H9 (cell line): ENCODE results near the gene VWA1. TPM values are rescaled to one million over a fixed set of nuclear protein-coding genes. Genes with fewer than 3 reads are reported as not detected.

Experiments used
- DNase-seq: peaks from one replicate; pipeline ENCODE4 v3.0.0-alpha.2; 2017
- H2AFZ ChIP-seq: one replicate; pipeline ENCODE4 v1.6.1; 2013; ENCODE audit warnings: mild to moderate bottlenecking, low read length, control low read depth, moderate library complexity
- H2AK5ac ChIP-seq: 2 replicates; pipeline ENCODE4 v1.6.1; 2013; ENCODE audit warnings: low read length, control low read depth, mixed read lengths; ENCODE audit not compliant: insufficient read length
- H2BK120ac ChIP-seq: one replicate; pipeline ENCODE4 v1.6.1; 2013; ENCODE audit warnings: low read depth, mild to moderate bottlenecking, low read length, control low read depth, inconsistent platforms; ENCODE audit not compliant: poor library complexity, severe bottlenecking
- H2BK12ac ChIP-seq: 2 replicates; pipeline ENCODE4 v1.6.1; 2013; ENCODE audit warnings: low read length, control low read depth, mixed read lengths, low read depth; ENCODE audit not compliant: insufficient read length
- H2BK15ac ChIP-seq: 2 replicates; pipeline ENCODE4 v1.6.1; 2013; ENCODE audit warnings: low read depth, low read length, control low read depth
- H2BK20ac ChIP-seq: one replicate; pipeline ENCODE4 v1.6.1; 2013; ENCODE audit warnings: low read depth, mild to moderate bottlenecking, low read length, control low read depth, inconsistent platforms; ENCODE audit not compliant: poor library complexity, severe bottlenecking
- H2BK5ac ChIP-seq: 2 replicates; pipeline ENCODE4 v1.6.1; 2013; ENCODE audit warnings: low read length, control low read depth, mixed read lengths; ENCODE audit not compliant: insufficient read length
- H3K14ac ChIP-seq: 2 replicates; pipeline ENCODE4 v1.6.1; 2013; ENCODE audit warnings: low read length, control low read depth; ENCODE audit not compliant: insufficient read depth
- H3K18ac ChIP-seq: 2 replicates; pipeline ENCODE4 v1.6.1; 2013; ENCODE audit warnings: low read depth, mild to moderate bottlenecking, mixed read lengths, low read length, control low read depth; ENCODE audit not compliant: insufficient read length
- H3K23ac ChIP-seq: 2 replicates; pipeline ENCODE4 v1.6.1; 2013; ENCODE audit warnings: low read length, control low read depth, mixed read lengths, low read depth; ENCODE audit not compliant: insufficient read length
- H3K23me2 ChIP-seq: 2 replicates; pipeline ENCODE4 v1.6.1; 2013; ENCODE audit warnings: low read depth, mild to moderate bottlenecking, mixed read lengths, low read length, control low read depth; ENCODE audit not compliant: insufficient read length, poor library complexity, severe bottlenecking
- H3K27ac ChIP-seq: 2 replicates; pipeline ENCODE4 v1.5.1; 2013; ENCODE audit warnings: low read length, control low read depth, mixed read lengths, low read depth; ENCODE audit not compliant: insufficient read length
- H3K27me3 ChIP-seq: 2 replicates; pipeline ENCODE4 v1.6.1; 2013; ENCODE audit warnings: low read length, control low read depth, inconsistent platforms; ENCODE audit not compliant: insufficient read depth
- H3K4ac ChIP-seq: 2 replicates; pipeline ENCODE4 v1.6.1; 2013; ENCODE audit warnings: low read depth, mild to moderate bottlenecking, control low read depth, inconsistent platforms, low read length, moderate library complexity
- H3K4me1 ChIP-seq: 2 replicates; pipeline ENCODE4 v1.6.1; 2013; ENCODE audit warnings: low read length, control low read depth, inconsistent platforms; ENCODE audit not compliant: insufficient read depth
- H3K4me2 ChIP-seq: 2 replicates; pipeline ENCODE4 v1.6.1; 2013; ENCODE audit warnings: low read length, control low read depth, mixed read lengths; ENCODE audit not compliant: insufficient read length, insufficient read depth
- H3K56ac ChIP-seq: 2 replicates; pipeline ENCODE4 v1.6.1; 2013; ENCODE audit warnings: low read depth, mild to moderate bottlenecking, mixed read lengths, low read length, control low read depth; ENCODE audit not compliant: insufficient read length
- H3K79me1 ChIP-seq: 2 replicates; pipeline ENCODE4 v1.6.1; 2013; ENCODE audit warnings: low read depth, mild to moderate bottlenecking, moderate library complexity, low read length, control low read depth, inconsistent platforms; ENCODE audit not compliant: insufficient read depth, poor library complexity, severe bottlenecking
- H3K79me2 ChIP-seq: 2 replicates; pipeline ENCODE4 v1.6.1; 2013; ENCODE audit warnings: low read length, control low read depth, inconsistent platforms; ENCODE audit not compliant: insufficient read depth
- H3K9ac ChIP-seq: 2 replicates; pipeline ENCODE4 v1.6.1; 2013; ENCODE audit warnings: low read length, control low read depth, mixed read lengths; ENCODE audit not compliant: insufficient read length; ENCODE audit errors: extremely low read depth
- H3K9me3 ChIP-seq: one replicate; pipeline ENCODE4 v1.6.1; 2013; ENCODE audit warnings: low read depth, low read length, inconsistent platforms; ENCODE audit not compliant: control insufficient read depth
- H3T11ph ChIP-seq: one replicate; pipeline ENCODE4 v1.6.1; 2013; ENCODE audit warnings: mild to moderate bottlenecking, low read length, control low read depth, inconsistent platforms
- H4K20me1 ChIP-seq: one replicate; pipeline ENCODE4 v1.6.1; 2013; ENCODE audit not compliant: control insufficient read depth, insufficient read length, insufficient read depth
- H4K5ac ChIP-seq: 2 replicates; pipeline ENCODE4 v1.6.1; 2013; ENCODE audit warnings: low read depth, mild to moderate bottlenecking, mixed read lengths, low read length, control low read depth; ENCODE audit not compliant: insufficient read length
- H4K8ac ChIP-seq: replicated peaks from 2 replicates; pipeline ENCODE4 v1.6.1; 2013; ENCODE audit warnings: low read length, control low read depth, mixed read lengths, low read depth; ENCODE audit not compliant: insufficient read length
- H4K91ac ChIP-seq: 2 replicates; pipeline ENCODE4 v1.6.1; 2013; ENCODE audit warnings: low read depth, mild to moderate bottlenecking, moderate library complexity, mixed read lengths, low read length, control low read depth; ENCODE audit not compliant: insufficient read length
- H3K27ac Mint-ChIP-seq, 3 experiments: 2 replicates in 2 of 3; 3 replicates in 1 of 3; pipeline ENCODE4 v1.8.0; 2020 to 2021; ENCODE audit warnings: mixed read lengths in 3 of 3, mild to moderate bottlenecking in 1 of 3, moderate library complexity in 1 of 3
- H3K27me3 Mint-ChIP-seq: 2 replicates; pipeline ENCODE4 v1.8.0; 2021; ENCODE audit warnings: low read depth, mild to moderate bottlenecking, moderate library complexity, mixed read lengths
- H3K36me3 Mint-ChIP-seq, 3 experiments: 2 replicates in 2 of 3; 3 replicates in 1 of 3; pipeline ENCODE4 v1.8.0; 2020 to 2021; ENCODE audit warnings: low read depth in 3 of 3, mixed read lengths in 3 of 3; ENCODE audit not compliant: insufficient read depth in 1 of 3
- H3K4me1 Mint-ChIP-seq, 2 experiments: 2 replicates each; pipeline ENCODE4 v1.8.0; 2020; ENCODE audit warnings: mixed read lengths in 2 of 2
- H3K4me3 Mint-ChIP-seq, 2 experiments: 2 replicates in 1 of 2; 3 replicates in 1 of 2; pipeline ENCODE4 v1.8.0; 2020 to 2021; ENCODE audit warnings: mild to moderate bottlenecking in 2 of 2, mixed read lengths in 2 of 2, moderate library complexity in 1 of 2
- H3K9me3 Mint-ChIP-seq, 2 experiments: 2 replicates in 1 of 2; 3 replicates in 1 of 2; pipeline ENCODE4 v1.8.0; 2020; ENCODE audit warnings: mild to moderate bottlenecking in 2 of 2, mixed read lengths in 2 of 2, moderate library complexity in 1 of 2
- CTCF ChIP-seq: fragments of 200-600 bp; sonication (generic); conservative IDR thresholded peaks from 3 replicates; pipeline ENCODE4 v1.8.0; 2021; ENCODE audit warnings: antibody characterized with exemption, mild to moderate bottlenecking
- WGBS: extraction: QIAGEN DNeasy Blood & Tissue Kit; methylation state at CpG from one replicate; pipeline ENCODE4 v1.1.7; 2013; ENCODE audit warnings: missing lambda C conversion rate, low lambda C conversion rate, mixed read lengths; ENCODE audit not compliant: insufficient read length; ENCODE audit errors: extremely low coverage; 5-methylcytosine and 5-hydroxymethylcytosine counted together
- total RNA-seq: library from RNA; stranded (reverse); gene quantifications from 2 replicates; pipeline ENCODE4 v1.2.1, GENCODE V29; 2021

VWA1 gene
- total RNA-seq, 1 experiment from 2014 or later, result 57.1 TPM

DNA sequence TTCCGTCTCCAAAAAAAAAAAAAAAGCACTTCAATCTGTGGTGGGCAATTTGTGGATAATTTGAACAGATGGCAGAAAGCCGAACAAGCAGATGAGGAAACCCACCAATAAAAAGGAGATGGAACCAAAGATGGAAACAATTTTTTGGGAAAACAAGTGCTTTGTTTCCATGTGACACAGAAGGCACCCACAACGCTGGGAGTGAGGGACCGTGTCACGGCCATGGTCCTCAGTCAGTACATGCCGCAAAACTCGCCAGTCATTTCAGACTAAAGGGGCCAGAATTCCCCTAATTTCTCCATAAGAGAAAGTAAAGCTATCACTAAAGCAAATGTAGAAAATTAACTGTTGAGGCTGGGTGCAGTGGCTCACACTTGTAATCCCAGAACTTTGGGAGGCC is 41.4 kb upstream of the VWA1 start:
- Histone ChIP-seq H2BK20ac (no peak overlapping the region), H3K14ac (no peak overlapping the region), H2AK5ac (no peak overlapping the region), H2BK15ac (no peak overlapping the region), H2BK12ac (no peak overlapping the region), H4K8ac (no peak overlapping the region), H3K27ac (no peak overlapping the region), H2BK5ac (no peak overlapping the region), H4K20me1 (no peaks in the 10 kb centered on the region), H2AFZ (no peak overlapping the region), H3K9ac (no peak overlapping the region), H3T11ph (no peak overlapping the region), H3K79me2 (peaks cover 8% of the 10 kb centered on the region; the same call in 1 of the 2 replicates), H3K79me1 (peaks cover 12% of the 10 kb centered on the region), H3K56ac (no peak overlapping the region), H3K4ac (no peak overlapping the region), H4K5ac (no peak overlapping the region), H3K9me3 (no peaks in the 10 kb centered on the region), H4K91ac (no peak overlapping the region), H3K23ac (no peak overlapping the region), H3K27me3 (no peaks in the 10 kb centered on the region), H3K4me2 (no peak overlapping the region), H3K23me2 (peaks cover 5% of the 10 kb centered on the region), H3K18ac (no peak overlapping the region), H2BK120ac (no peak overlapping the region), H3K4me1 (no peaks in the 10 kb centered on the region)
- no peak for DNase-seq
- H3K4me3 Mint-ChIP-seq, result no peak overlapping the region
- TF ChIP-seq CTCF, result no peak
- peaks cover 3 to 5% of the 10 kb centered on the region in 2 experiments; a peak in 3 of 4 replicates for H3K4me1 Mint-ChIP-seq
- peaks cover 0 to 2% of the 10 kb centered on the region in 2 experiments; a peak in 1 of 5 replicates for H3K9me3 Mint-ChIP-seq
- H3K36me3 Mint-ChIP-seq, result peaks cover 70 to 91% (median 83%) of the 10 kb centered on the region in 3 experiments
- WGBS, result no CpG with 5 or more reads among the region's 7 CpGs
- no peak overlapping the region for H3K27ac Mint-ChIP-seq
- H3K27me3 Mint-ChIP-seq, result no peaks in the 10 kb centered on the region
